DMS 273 (cell line): ENCODE data around the gene MYLK4.
"Not testable (repeated sequence)": the region's sequence is repeated elsewhere in the genome, so short reads cannot be mapped to it uniquely, and the experiment has no call there.

Source experiments
- DNase-seq: peaks from one replicate; lab custom pipeline; 2025; ENCODE audit not compliant: unreplicated experiment; lab: John Stamatoyannopoulos, UW

Gene MYLK4

DNA sequence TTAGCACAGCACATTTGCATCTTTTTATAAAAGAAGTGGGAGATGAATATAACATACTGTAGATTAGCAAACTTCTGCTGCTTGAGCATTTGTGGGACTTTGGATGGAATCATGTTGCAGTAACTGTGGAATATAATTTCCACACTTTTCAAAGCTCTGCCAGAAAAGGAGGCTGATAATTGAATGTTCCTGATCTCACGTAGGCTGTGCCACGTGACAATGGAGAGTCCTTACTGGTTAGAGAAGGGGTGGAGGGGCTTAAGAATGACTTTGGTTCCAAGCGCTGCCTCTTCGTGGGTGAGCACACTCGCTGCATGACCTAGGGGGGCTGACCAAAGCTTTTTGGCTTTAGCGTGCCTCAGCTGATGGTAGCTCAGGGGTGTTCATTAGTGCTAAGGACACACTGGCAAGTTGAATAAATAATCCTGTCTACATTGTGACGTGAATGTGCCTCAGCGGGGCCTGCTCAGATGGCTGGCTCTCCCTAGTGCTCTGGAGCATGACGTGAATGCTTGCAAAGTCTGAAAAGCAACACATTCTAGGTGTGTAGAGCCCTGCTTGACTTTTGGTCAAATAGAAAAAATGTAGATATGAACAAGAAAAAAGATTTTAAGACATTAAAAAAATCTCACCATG is 29.5 kb upstream of the MYLK4 start:
- DNase-seq, result no peak

DNA sequence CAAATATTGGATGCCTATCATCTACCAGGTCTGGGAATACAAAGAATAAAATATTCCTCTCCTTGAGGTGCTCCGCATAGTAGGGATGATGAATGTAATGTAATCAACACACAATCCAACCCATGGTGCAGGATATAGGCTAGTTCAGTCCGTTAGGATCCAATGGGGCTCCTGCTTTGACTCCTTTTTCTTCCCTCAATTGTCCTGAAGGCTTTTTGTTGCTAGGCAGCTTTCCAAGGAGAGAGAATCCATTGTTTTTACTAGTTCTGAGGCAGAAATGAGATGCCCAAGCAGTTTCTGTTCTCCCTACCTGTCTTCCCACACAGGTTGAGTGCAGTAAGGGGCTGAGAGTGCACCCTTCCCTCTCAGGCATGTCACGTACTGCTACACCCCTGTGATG is 26.5 kb upstream of the MYLK4 start:
- DNase-seq, result no peak

- no peak for DNase-seq
These were observed 24.3 kb upstream of the MYLK4 start for GRCh38 chr6:2775003-2775402.

GRCh38 chr6:2773449-2773848 is 22.7 kb upstream of the MYLK4 start:
- DNase-seq, result no peak

GRCh38 chr6:2772840-2773239 is 22.1 kb upstream of the MYLK4 start:
- DNase-seq, result no peak

DNA sequence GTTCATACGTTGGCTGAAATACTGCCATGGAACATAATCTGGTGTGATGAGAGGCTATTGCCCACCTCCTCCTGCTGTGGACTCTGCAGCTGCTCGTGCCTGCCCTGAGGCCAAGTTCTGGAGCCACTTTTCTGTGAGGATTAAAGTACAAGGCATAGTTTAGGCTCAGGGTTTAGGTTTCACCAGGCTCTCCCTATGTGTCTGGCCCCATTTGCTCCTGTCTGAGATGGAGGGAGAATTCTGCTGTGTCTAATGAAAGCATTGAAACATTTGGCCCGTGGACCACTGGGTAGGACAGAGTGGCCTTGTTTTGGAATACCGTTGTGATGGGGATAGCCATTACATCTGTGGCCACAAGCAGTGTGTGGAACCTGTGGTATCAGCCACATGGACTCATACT is 20.4 kb upstream of the MYLK4 start:
- no peak for DNase-seq

- peak; percentile 35 for DNase-seq
These were observed 19.4 kb upstream of the MYLK4 start for GRCh38 chr6:2770171-2770570.

DNA sequence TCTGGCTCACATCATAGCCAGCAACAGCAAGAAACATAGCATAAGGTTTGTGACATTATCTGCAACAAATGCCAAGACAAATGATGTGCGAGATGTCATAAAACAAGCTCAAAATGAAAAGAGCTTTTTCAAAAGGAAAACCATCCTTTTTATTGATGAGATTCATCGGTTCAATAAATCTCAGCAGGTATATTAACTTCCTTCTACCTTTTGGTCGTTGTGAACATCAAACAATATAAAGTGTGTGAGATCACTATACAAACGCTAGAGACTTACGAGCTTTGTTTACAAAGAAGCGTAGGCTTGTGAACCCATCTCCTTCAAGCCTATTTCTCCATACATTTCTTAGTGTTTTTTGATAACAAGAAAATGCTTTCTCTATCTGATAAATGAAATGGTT is 18.0 kb upstream of the MYLK4 start:
- DNase-seq, result no peak

GRCh38 chr6:2767657-2768524 is 17.2 kb upstream of the MYLK4 start:
- peak; percentile 32 for DNase-seq

DNA sequence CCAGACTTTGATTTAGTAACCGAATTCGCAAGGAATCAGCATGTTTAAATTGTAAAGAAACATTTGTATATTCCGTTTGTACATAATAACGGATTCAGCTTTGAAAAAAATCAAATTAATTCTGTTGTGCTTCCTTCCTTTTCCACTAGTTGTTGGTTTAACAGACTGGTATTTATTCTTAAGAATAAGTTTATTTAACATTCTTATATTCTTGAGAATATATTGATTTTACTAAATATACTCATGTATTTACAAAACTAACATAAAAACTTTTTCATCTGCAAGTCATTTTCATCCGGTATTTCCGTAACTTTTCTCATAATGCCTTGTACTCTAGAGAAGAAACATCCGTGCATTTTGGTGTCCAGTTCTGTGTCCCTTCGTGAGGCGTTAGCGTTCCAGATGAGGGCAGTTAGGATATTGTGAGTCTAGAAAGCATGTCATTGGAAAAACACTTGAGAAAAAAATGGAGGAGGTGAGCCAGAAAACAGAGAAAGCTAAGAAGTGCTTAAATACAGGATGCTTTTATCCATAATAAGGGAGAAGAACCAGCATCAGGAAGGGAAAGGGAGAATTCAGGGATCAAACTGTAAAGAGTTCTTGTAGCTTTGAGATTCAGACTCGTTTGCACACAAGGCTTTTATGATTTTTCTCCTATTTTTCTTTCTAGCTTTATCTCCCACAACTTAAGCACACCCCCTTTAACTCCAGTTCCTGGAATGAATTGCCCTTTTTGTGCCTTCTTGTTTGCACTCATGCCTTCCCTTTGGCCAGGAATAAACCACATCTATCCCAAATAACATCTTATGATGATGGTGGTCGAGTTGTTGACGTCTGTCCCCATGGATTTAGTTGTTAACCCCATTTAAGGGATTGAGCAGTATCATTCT is 16.3 kb upstream of the MYLK4 start:
- peak; percentile 46 for DNase-seq

- peak; percentile 69 for DNase-seq
These were observed 15.4 kb upstream of the MYLK4 start for GRCh38 chr6:2765896-2766766.

DNA sequence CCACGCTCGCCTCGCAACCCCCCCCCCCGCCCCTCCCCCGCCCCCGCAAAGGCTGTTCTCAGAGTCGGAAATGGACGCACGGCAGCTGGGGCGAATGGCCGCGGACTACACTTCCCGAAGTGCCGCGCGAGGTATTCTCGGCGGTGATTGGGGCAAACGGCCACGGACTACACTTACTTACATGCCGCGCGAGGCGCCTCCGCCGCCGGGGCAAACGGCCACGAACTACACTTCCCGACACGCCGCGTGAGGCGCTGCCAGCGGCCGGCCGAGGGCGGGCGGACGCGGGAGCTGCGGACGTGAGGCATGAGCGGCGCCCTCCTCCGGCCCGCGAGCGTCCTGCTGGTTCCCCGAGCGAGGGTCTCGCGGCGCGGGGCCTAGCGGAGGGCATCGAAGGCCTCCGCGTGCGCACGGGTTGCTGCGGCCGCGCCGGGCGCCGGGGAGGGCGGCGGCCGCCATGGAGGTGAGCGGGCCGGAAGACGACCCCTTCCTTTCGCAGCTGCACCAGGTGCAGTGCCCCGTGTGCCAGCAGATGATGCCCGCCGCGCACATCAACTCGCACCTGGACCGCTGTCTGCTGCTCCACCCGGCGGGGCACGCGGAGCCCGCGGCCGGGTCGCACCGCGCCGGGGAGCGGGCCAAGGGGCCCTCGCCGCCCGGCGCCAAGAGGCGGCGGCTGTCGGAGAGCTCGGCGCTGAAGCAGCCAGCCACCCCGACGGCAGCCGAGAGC is 14.6 kb upstream of the MYLK4 start, which contains the start of gene WRNIP1:
TSS of gene WRNIP1 (plus strand) at position 228 of the 730 bp plus-strand sequence. CDS start at position 458, 230 bp downstream.
- DNase-seq, result peak; percentile 99

DNA sequence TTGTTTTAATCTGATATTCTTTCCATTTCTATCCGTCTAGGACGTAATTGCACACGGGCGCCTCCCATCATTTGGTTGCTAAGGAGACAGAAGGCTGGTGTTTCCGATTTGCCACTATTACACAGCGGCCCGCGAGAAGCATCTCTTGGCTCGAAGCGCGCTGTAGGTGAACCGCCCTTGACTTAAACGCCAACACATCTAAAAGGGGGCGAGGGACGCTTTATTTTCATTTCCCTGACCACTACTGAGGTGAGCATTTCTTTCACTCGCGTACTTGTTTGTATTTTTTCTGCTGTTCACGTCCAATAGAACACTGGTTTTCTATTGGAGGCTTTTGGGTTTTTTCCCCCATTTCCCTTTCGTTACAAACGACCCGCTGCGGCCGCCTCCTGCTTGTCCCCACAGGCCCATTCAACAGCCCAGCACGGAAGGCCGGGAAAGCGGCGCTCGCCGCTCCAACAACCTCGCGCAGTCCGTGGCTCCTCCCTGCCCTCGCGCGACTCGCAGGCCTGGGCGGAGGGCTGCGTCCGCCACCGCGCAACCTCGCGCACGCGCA is 14.0 kb upstream of the MYLK4 start:
- DNase-seq, result peak; percentile 88

GRCh38 chr6:2763876-2764540 is 13.3 kb upstream of the MYLK4 start:
- no peak for DNase-seq

GRCh38 chr6:2763345-2763841 is 12.7 kb upstream of the MYLK4 start:
- no peak for DNase-seq

DNA sequence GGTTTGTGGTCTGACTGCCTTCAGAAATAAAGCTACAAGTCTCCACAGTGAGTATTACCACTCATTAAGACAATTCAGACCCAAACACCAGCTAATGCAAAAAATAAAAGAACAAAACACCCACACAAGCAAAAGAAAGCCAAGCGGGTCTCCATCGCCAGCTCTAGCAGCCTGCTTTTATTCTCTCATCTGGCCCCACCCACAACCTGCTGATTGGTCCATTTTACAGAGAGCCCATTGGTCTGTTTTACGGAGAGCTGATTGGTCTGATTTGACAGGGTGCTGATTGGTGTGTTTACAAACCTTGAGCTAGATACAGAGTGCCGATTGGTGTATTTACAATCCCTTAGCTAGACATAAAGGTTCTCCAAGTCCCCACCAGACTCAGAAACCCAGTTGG is 12.1 kb upstream of the MYLK4 start:
- DNase-seq, result not testable (repeated sequence)

GRCh38 chr6:2760882-2761842 is 10.4 kb upstream of the MYLK4 start:
- no peak for DNase-seq

- DNase-seq, result no peak
These were observed 8.3 kb upstream of the MYLK4 start for GRCh38 chr6:2758980-2759379.
